B cell (primary cell): ENCODE results near the gene SCN3B. TPM values are rescaled to one million over a fixed set of nuclear protein-coding genes. Genes with fewer than 3 reads are reported as not detected.

Experiments
- ATAC-seq: fragments of 200-7000 bp; cut with Tn5 transposase; one replicate; pipeline ENCODE4 v1.10.0; 2021; ENCODE audit warnings: low read depth, mild to moderate bottlenecking, moderate number of reproducible peaks, moderate library complexity
- CTCF ChIA-PET: fragments of 350-600 bp; sonication (Branson Sonifier 250); formaldehyde crosslinking; loops from one replicate; lab custom pipeline; 2021; ENCODE audit warnings: antibody characterized with exemption, inconsistent platforms; lab: Charles Lee
- POLR2A ChIA-PET: fragments of 350-600 bp; sonication (Branson Sonifier 250); formaldehyde crosslinking; loops from one replicate; lab custom pipeline; 2021; ENCODE audit warnings: antibody characterized with exemption; lab: Charles Lee
- DNase-seq: peaks from one replicate; pipeline ENCODE4 v3.0.0; 2013
- H2AFZ ChIP-seq: 2 replicates; pipeline ENCODE4 v1.6.1; 2012; ENCODE audit warnings: mild to moderate bottlenecking, low read depth, low read length; ENCODE audit not compliant: insufficient read depth, poor library complexity, severe bottlenecking
- H3K27ac ChIP-seq, 2 donors: 1 replicate in 1 of 2; 2 replicates in 1 of 2; pipeline ENCODE4 v1.5.1; 2012 to 2013; ENCODE audit warnings: low read length in 2 of 2, mild to moderate bottlenecking in 2 of 2, moderate library complexity in 1 of 2
- H3K27me3 ChIP-seq, 4 experiments: fragments of 200-600 bp in 1 of 4; sonication (generic) in 1 of 4; replicated peaks in 1 of 4; 1 replicate in 2 of 4; 2 replicates in 2 of 4; pipeline versions ENCODE4 v1.6.1 to v1.7.0; 2013 to 2016; ENCODE audit warnings: low read length in 3 of 4, mild to moderate bottlenecking in 2 of 4, mixed read lengths in 1 of 4, moderate library complexity in 1 of 4; ENCODE audit not compliant: insufficient read depth in 4 of 4, control insufficient read depth in 3 of 4; ENCODE audit errors: control extremely low read depth in 1 of 4
- H3K36me3 ChIP-seq, 2 experiments: replicated peaks in 1 of 2; 1 replicate in 1 of 2; 2 replicates in 1 of 2; pipeline versions ENCODE4 v1.6.1 to v1.7.1; 2013; ENCODE audit warnings: low read length in 1 of 2; ENCODE audit not compliant: insufficient read depth in 2 of 2, control insufficient read depth in 1 of 2; ENCODE audit errors: control extremely low read depth in 1 of 2, extremely low read depth in 1 of 2
- H3K4me1 ChIP-seq, 2 donors: fragments of 200-600 bp in 1 of 2; sonication (generic) in 1 of 2; 1 replicate in 1 of 2; 2 replicates in 1 of 2; pipeline versions ENCODE4 v1.5.1 to v1.6.1; 2013 to 2017; ENCODE audit warnings: low read length in 2 of 2; ENCODE audit not compliant: control insufficient read depth in 2 of 2, insufficient read depth in 2 of 2
- H3K4me2 ChIP-seq: replicated peaks from 2 replicates; pipeline ENCODE3; 2012; ENCODE audit warnings: mild to moderate bottlenecking, low read depth, low read length; ENCODE audit not compliant: poor library complexity, severe bottlenecking
- H3K4me3 ChIP-seq, 5 experiments: fragments of 200-600 bp in 1 of 5; sonication (generic) in 1 of 5; 1 replicate in 3 of 5; 2 replicates in 2 of 5; pipeline versions ENCODE4 v1.5.1 to v1.7.0; 2011 to 2016; ENCODE audit warnings: low read length in 4 of 5, mild to moderate bottlenecking in 4 of 5, low read depth in 2 of 5, control low read depth in 1 of 5, moderate library complexity in 1 of 5; ENCODE audit not compliant: insufficient read depth in 1 of 5; ENCODE audit errors: control extremely low read depth in 1 of 5, extremely low read depth in 1 of 5
- H3K79me2 ChIP-seq: fragments of 200-600 bp; sonication (generic); one replicate; pipeline ENCODE4 v1.6.0; 2016; ENCODE audit warnings: low read length; ENCODE audit not compliant: control insufficient read depth, insufficient read depth
- H3K9ac ChIP-seq: fragments of 200-600 bp; sonication (generic); 2 replicates; pipeline ENCODE4 v1.6.1; 2017; ENCODE audit warnings: mild to moderate bottlenecking, low read length, moderate library complexity
- H3K9me3 ChIP-seq, 3 donors: one replicate each; pipeline versions ENCODE4 v1.6.1 to v1.7.1; 2013; ENCODE audit warnings: low read length in 2 of 3; ENCODE audit not compliant: control insufficient read depth in 2 of 3, insufficient read depth in 1 of 3; ENCODE audit errors: control extremely low read depth in 1 of 3
- H4K20me1 ChIP-seq: 2 replicates; pipeline ENCODE4 v1.6.0; 2012; ENCODE audit warnings: mild to moderate bottlenecking, low read length; ENCODE audit not compliant: insufficient read depth, control insufficient read depth, poor library complexity, severe bottlenecking
- H3K27ac Mint-ChIP-seq: one replicate; pipeline ENCODE4 v1.8.0; 2021; ENCODE audit warnings: mixed read lengths
- H3K27me3 Mint-ChIP-seq: one replicate; pipeline ENCODE4 v1.8.0; 2021; ENCODE audit warnings: mixed read lengths
- H3K4me1 Mint-ChIP-seq: one replicate; pipeline ENCODE4 v1.8.0; 2021; ENCODE audit warnings: mixed read lengths
- H3K4me3 Mint-ChIP-seq: one replicate; pipeline ENCODE4 v1.8.0; 2021; ENCODE audit warnings: mixed read lengths
- H3K9me3 Mint-ChIP-seq: one replicate; pipeline ENCODE4 v1.8.0; 2022; ENCODE audit warnings: mixed read lengths; ENCODE audit not compliant: insufficient read depth
- EZH2 ChIP-seq: IDR thresholded peaks from 2 replicates; pipeline ENCODE4 v1.6.1; 2012; ENCODE audit warnings: borderline replicate concordance, low read depth, mild to moderate bottlenecking, moderate library complexity, low read length; ENCODE audit not compliant: insufficient read depth, poor library complexity, severe bottlenecking
- WGBS: methylation state at CpG from one replicate; pipeline ENCODE4 v1.1.5; 2013; ENCODE audit warnings: missing lambda C conversion rate; ENCODE audit not compliant: insufficient coverage; 5-methylcytosine and 5-hydroxymethylcytosine counted together
- intact Hi-C: fragments of 100-400 bp; cut with micrococcal nuclease; formaldehyde crosslinking; loops from one replicate; pipeline ENCODE4 v1.10.0; 2022
- polyA plus RNA-seq: library from polyadenylated mRNA; depleted of rRNA; stranded (reverse); fragments of >200 nt; gene quantifications from 2 replicates; pipeline ENCODE4 v1.2.3, GENCODE V29; 2012
- total RNA-seq, 2 donors: library from RNA; stranded (reverse); fragments of 120-200 nt in 1 of 2; gene quantifications; 1 replicate in 1 of 2; 2 replicates in 1 of 2; pipeline versions ENCODE4 v1.2.3 to v1.2.4, GENCODE V29; 2013 to 2022
- TF ChIP-seq, protein P1 (sequence below): fragments of 200-600 bp; IDR thresholded peaks from one replicate; pipeline ENCODE4 v1.8.0; 2022; ENCODE audit warnings: antibody characterized with exemption, mild to moderate bottlenecking

The SCN3B gene
- total and polyA plus RNA-seq, 2 donors (not counting 1 experiment from before 2014, with no cell fraction given), result not detected

DNA sequence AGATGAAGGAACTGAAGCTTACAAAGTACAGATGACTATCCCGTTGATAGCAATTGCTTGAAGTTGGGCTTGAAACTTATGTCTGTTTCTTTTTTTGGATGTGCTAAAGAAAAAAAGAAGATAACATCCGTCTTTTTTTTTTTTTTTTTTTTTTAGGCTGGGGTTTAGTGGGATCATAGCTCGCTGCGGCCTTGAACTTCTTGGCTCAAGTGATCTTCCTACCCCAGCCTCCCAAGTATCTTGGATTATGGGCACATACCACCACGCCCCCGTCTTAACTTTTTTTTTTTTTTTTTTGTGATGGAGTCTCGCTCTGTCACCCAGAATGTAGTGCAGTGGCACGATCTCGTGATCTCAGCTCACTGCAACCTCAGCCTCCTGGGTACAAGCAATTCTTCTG lies 40.8 kb upstream of the SCN3B start:
- H3K4me3 Mint-ChIP-seq, result no peak overlapping the region
- no CpG with 5 or more reads among the region's 9 CpGs for WGBS
- no peaks in the 10 kb centered on the region for H3K9me3 Mint-ChIP-seq

DNA sequence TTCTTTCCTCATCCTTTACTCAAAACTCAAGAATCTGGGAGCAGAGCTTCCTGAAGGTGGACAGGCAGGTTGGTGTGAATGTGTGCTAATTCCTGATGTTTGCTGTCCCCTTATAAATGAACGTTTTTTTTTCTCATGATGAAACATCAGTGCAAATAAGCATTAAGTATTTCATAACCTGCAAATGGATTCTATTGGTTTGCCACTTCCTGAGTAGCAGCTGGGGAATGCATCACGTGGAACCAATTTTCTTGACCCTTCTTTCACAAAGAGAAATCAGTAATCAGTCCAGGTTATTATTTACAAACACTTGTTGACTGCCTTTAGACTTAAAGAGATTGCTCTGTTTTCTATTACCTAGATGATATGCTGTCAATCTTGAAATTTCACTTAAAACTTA lies 40.1 kb upstream of the SCN3B start:
- H3K79me2 ChIP-seq, result no peaks in the 10 kb centered on the region
- H2AFZ ChIP-seq, result no peak overlapping the region
- H3K4me2 ChIP-seq, result no peak overlapping the region
- no peak for DNase-seq
- POLR2A ChIA-PET, result no interaction called here
- H3K27ac ChIP-seq, result no peak overlapping the region
- peaks cover 0 to 5% (median 2%) of the 10 kb centered on the region in 4 experiments for H3K27me3 ChIP-seq
- CTCF ChIA-PET, result interaction anchor here (2.7 kb wide), 1 partner anchor 13 kb away, joined by 7 read pairs; no protein-coding TSS in a partner anchor
- H3K9me3 ChIP-seq, result no peaks in the 10 kb centered on the region
- WGBS, result no CpG with 5 or more reads among the region's 2 CpGs
- no peak overlapping the region for H3K4me3 ChIP-seq
- H3K9me3 Mint-ChIP-seq, result no peaks in the 10 kb centered on the region
- no peaks in the 10 kb centered on the region for H3K36me3 ChIP-seq
- intact Hi-C loops, result no loop called here
- H3K27me3 Mint-ChIP-seq, result peaks cover 42% of the 10 kb centered on the region
- TF ChIP-seq, protein P1, sequence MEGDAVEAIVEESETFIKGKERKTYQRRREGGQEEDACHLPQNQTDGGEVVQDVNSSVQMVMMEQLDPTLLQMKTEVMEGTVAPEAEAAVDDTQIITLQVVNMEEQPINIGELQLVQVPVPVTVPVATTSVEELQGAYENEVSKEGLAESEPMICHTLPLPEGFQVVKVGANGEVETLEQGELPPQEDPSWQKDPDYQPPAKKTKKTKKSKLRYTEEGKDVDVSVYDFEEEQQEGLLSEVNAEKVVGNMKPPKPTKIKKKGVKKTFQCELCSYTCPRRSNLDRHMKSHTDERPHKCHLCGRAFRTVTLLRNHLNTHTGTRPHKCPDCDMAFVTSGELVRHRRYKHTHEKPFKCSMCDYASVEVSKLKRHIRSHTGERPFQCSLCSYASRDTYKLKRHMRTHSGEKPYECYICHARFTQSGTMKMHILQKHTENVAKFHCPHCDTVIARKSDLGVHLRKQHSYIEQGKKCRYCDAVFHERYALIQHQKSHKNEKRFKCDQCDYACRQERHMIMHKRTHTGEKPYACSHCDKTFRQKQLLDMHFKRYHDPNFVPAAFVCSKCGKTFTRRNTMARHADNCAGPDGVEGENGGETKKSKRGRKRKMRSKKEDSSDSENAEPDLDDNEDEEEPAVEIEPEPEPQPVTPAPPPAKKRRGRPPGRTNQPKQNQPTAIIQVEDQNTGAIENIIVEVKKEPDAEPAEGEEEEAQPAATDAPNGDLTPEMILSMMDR, result no peak
- TF ChIP-seq EZH2, result no peak
- no peak for ATAC-seq
- H3K27ac Mint-ChIP-seq, result no peak overlapping the region
- H3K4me1 ChIP-seq, result no peaks in the 10 kb centered on the region
- no peaks in the 10 kb centered on the region for H4K20me1 ChIP-seq
- H3K4me3 Mint-ChIP-seq, result no peak overlapping the region
- H3K9ac ChIP-seq, result no peak overlapping the region
- H3K4me1 Mint-ChIP-seq, result peaks cover 1% of the 10 kb centered on the region

More for the DNA sequence above, 40.8 kb upstream of the SCN3B start:
- H3K27me3 ChIP-seq, result peaks cover 0 to 5% (median 0%) of the 10 kb centered on the region in 4 experiments
- intact Hi-C loops, result no loop called here
- H3K27ac Mint-ChIP-seq, result no peak overlapping the region
- H3K79me2 ChIP-seq, result no peaks in the 10 kb centered on the region
- H3K4me3 ChIP-seq, result no peak overlapping the region
- DNase-seq, result no peak
- no peaks in the 10 kb centered on the region for H4K20me1 ChIP-seq
- no peaks in the 10 kb centered on the region for H3K9me3 ChIP-seq
- no peak for ATAC-seq
- H3K36me3 ChIP-seq, result no peaks in the 10 kb centered on the region
- H3K27ac ChIP-seq, result no peak overlapping the region
- H3K4me1 Mint-ChIP-seq, result peaks cover 1% of the 10 kb centered on the region
- H3K9ac ChIP-seq, result no peak overlapping the region
- POLR2A ChIA-PET, result no interaction called here
- H3K4me1 ChIP-seq, result no peaks in the 10 kb centered on the region
- CTCF ChIA-PET, result interaction anchor here (2.7 kb wide), 1 partner anchor 12 kb away, joined by 7 read pairs; no protein-coding TSS in a partner anchor
- TF ChIP-seq EZH2, result no peak
- TF ChIP-seq, protein P1, result no peak
- H3K27me3 Mint-ChIP-seq, result peaks cover 37% of the 10 kb centered on the region
- no peak overlapping the region for H2AFZ ChIP-seq
- H3K4me2 ChIP-seq, result no peak overlapping the region
